Raji (cell line): Measurements from ENCODE around the gene BCAS1.

ENCODE experiments used
- POLR2A ChIP-seq: IDR thresholded peaks from 2 replicates; pipeline ENCODE4 v1.6.1; 2011; ENCODE audit warnings: low read depth, low read length, control low read depth; ENCODE audit not compliant: insufficient read depth

The BCAS1 gene

DNA sequence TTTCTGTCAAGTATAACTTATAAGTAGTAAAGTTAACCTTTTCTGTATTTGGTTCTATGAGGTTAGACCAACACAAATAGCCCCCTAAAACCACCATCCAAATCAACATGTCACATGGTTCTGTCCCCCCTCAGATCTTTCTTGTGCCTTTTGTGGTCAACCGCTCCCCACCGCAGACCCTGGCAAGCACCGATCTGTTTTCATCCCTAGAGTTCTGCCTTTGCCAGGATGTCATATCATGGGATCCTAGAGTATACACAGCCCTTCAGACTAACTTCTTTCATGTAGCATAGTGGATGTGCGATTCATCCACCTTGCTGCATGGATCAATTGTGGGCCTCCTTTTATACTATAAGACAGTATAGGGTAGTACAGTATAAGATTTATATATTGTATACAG lies 124.3 kb downstream of the BCAS1 start:
- TF ChIP-seq POLR2A, result no peak

DNA sequence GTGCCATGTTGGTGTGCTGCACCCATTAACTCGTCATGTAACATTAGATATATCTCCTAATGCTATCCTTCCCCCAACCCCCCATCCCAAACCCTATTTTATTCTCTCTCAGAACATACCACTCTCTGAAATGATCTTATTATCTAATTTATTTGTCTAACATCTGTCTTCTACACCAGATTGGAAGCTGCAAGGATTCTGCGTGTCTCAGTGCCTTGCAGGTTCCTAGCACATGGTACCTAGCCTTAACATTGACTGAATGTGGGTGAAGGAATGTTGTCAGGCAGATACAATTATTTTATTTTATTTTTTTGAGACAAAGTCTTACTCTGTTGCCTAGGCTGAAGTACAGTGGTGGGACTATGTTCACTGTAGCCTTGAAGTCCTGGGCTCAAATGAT lies 124.9 kb downstream of the BCAS1 start:
- no peak for TF ChIP-seq POLR2A

DNA sequence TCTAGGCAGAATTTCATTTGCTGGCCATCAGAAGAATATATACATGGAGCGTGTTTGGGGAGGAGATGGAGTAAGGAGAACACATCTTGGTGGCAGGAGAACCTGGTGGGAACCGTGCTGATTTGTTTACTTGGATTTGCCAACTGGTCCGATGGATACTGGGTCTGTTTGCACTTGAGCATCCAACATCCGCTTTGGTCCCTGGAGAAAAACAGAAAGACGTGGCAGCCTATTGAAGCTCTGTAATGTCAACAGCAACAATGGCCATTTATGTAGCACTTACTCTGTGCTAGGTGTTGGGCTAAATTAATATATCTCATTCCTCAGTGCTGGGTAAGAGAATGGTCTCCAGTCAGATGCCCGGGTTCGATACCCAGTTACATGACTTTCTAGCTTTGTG lies 125.6 kb downstream of the BCAS1 start:
- TF ChIP-seq POLR2A, result no peak

DNA sequence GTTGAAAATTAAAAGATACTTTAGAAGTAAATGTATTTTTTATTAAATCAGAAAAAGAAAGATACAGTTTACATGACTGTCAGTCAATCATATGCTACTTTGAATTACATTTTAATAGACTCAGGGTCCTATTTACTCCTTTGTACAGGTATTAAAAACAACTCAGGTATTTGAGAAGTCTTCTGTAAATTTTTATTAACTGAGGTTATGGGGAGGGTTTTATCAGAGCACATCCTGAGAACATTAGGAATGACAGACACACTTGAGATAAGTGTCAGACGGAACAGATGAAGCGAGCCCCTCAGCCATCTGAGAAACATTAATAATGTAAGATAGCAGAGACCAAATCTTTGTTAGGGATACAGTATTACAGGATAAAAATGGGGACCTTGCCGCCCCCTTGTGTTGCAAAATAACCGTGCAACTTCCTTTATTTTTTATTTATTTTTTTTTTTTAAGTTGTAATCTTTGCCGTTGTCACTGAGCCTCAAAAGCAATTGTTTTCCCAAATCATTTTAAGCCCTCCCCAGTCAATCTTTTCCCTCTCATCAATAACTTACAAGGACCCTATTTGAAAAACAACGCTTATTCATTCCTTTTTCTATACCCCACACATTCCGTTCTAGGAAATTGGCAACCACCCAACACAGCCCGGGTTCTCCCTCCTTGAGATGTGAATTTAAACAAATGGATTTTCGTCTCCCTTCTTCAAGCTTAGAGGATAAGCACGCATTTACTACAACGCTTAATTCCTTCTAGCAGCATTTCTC lies 126.7 kb downstream of the BCAS1 start:
- TF ChIP-seq POLR2A, result no peak

DNA sequence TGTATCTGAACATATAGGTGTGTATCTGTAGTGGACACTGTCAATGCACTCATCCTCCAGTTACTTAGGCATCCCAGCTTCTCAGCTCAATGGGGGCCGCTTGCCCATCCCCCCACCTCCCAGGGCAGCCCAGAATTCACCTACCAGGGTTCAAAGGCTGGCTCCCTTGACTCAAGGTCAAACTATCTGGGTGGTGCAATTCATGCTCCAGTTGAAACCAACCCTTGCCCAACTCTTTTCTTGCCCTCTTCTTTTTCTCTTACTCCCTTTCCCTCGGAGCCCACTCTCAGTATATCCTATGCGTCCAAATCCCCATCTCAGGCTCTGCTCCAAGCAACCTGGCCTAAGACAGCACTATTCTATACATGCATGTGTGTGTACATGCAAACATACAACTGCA lies 127.4 kb downstream of the BCAS1 start:
- TF ChIP-seq POLR2A, result no peak

DNA sequence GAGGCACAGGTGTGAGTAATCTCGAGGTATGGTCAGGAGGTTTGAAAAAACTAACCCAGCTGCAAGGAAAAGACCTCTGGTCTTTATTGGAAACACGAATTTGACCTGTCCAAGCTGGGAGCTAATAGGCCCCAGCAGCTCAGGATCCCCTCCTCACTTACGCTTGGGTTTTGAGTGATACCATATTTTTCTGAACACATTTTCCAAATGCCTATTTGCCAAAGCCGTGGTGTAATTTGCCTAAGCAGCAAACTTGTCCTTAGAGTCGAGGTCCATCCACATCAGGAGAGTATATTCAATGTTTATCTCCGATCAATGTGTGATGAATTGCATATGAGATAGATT lies 128.0 kb downstream of the BCAS1 start:
- TF ChIP-seq POLR2A, result no peak

DNA sequence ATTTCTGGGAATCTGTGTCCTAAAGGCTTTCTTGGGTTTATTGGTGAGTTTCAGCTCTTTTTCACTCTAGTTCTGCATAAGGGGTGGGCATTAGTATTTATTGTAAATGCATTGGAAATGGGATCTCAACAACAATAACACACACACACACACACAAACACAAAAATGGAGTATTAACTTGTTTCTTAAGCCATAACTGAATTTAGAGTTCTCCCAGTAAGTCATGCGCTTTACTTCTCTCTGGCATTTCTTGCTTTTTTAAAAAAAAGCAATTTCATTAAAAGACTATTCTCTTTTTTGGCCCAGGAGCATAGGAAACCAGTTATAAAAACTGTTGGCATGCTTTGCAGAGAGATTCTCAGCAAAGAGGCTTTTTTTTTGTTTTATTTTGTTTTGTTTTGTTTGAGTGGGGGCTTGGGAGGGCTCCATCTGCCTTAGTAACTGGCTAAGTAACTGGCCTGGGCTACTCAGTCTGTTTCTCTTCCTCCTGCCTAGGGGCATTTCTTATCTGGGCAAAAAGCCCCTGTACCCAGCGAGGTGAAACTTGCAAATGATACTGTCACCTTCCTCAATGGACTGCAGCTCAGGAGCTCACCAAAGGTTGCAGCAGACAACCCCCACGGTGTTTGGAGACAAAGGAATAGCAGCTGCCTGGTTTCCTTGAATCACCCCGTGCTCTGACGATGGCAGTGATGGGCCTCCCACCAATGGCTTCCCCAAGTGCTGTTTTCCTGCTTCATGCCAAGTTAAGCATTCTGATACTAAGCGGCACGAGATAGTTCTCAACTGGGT lies 128.5 kb downstream of the BCAS1 start:
- TF ChIP-seq POLR2A, result no peak

DNA sequence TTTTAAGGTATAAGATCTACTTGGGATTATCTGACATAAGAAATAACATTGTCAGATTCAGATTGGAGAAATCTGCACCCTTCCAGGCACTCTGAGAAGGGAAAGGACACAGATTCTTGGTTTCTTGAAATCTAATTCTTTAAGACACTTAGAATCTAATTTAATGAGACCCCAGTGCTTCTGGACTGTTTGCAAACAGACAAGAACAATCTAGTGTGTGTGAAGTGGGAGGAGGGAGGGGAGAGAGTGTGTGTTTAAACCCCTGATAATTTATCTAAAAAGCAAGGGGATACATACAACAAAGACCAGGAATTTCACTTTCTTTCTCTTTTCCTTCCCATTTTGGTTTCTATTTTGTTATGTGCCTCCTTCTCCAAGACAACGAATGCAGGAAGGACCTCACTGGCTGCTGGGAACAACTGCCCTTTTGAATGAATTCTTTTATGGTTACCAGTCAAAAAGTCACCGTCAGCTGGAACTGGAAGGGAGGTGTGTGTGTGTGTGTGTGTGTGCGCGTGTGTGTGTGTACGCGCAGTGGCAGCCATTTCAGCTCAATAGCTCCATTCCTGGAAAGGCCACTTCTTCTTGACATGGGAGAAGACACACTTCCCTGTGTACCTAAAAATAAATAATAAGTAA lies 129.4 kb downstream of the BCAS1 start:
- TF ChIP-seq POLR2A, result no peak

DNA sequence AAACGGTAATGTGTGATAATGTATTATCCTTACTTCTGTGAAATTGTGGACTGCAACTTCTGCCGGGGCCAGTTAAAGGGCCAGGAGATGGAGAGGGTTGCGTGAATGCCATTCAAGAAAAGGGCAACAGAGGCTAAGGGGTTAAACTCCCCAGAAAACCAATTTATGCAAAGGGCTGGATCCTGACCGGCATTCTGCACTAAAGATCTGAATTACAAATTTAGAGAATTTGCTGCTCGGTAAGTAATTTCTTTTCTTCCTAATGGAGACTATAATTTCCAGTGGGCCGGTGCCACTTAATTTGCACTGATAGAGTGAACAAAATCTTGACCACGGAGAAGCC lies 130.1 kb downstream of the BCAS1 start:
- TF ChIP-seq POLR2A, result no peak

DNA sequence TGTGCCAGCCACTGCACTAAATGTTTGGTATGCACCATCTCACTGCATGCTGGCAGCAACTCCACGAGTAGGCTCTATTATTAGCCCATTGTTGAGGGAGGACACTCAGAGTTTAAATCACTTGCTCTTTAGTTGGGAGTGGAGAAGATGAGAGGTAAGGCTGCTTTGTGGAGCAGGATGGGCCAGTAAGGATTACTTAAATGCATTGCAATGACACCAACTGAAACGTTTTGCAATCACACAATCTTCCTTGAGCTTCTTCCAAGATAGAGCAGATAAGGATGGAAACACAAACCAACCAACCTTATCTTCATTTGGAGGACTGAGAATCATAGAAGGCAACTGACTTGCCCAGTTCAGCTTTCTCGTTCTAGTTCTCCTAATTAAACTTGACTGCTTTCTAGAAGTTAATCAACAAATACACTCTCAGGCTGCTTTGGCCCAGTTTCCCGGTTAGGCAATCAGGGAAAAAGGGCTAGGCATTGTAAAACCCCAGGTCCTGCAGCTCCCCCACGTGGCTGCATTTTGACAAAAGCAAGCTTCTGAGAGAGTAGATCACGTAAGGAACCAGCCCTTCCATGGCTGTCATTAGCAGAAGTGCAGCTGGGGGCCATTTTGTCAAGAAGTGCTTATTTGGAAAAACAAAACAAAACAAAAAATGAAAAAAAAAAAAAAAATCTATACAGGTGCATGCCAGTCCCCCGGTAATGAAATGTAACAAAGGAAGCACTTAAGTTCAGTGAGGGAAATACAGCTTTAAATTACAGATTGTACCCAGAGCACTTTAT lies 130.6 kb downstream of the BCAS1 start:
- TF ChIP-seq POLR2A, result no peak

DNA sequence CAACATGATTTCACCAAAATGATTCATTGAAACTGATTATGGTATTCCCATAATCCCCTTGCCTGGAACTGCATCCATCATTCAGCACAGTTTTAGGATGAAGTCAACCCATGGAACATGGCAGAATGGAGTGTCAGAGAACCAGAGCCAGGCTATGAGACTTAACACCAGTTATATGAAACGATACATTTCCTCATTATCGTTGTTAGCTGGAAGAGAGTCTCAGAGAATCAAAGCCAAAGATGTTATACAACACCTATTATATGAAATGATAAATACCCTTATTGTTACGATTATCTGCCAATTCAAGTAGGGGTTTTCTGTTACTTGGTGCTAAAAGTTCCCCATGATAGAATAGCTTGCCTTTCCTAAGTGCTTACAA lies 131.2 kb downstream of the BCAS1 start:
- no peak for TF ChIP-seq POLR2A

DNA sequence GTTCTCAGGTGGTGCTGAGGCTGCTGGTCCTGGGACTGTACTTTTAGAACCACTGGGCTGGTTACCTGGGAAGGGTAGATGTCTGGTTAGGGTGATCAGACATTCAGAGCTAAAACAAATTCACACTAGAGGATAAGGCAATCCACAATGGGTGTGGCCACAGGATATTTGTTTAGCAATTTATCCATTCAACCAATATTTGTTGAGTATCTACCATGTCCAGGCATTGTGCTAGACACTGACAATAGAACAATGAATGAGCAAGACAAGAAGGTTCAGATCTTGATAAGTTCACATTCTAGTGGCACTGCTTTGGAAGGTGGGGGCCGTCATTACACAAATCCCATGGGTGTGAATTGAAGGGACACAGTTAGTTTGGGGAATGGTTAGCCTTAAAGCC lies 131.7 kb downstream of the BCAS1 start:
- TF ChIP-seq POLR2A, result no peak

DNA sequence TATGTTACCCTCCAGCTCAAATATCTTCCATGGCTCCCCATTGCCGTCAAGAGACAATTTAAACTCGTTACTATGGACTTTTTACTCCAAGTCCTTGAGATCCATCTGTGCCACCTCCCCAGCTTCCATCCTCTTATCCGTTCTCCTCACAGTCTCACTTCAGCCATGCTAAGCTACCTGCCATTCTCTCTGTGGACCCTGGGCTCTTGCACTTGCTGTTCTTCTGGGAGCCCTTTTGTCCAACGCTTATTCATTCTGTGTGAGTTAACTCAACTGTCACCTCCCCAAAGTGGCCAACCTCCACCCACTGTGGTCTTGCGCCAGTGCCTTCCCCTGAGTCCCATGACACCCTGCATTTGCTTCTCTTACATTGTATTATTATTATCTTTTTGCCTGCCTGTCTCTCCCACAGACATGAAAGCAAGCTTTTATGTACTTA lies 132.4 kb downstream of the BCAS1 start:
- TF ChIP-seq POLR2A, result no peak

DNA sequence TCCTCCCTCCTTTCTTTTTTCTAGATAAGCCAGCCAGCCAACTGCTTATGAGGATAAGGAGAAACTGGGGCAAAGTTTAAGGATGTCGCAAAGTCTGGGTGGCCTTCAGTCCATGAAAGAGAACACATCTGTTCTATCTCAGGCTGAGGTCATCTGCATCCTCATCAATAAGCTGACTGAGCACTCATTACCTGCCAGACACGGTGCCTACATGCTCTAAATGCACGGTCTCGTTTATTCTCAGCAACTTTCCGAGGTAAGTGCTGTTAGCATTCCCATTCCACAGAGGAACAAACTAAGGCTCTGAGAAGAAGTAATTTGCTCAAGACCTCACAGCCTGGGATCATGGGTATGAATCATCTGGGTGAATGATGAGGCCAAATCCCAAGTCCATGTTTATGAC lies 133.1 kb downstream of the BCAS1 start:
- TF ChIP-seq POLR2A, result no peak

DNA sequence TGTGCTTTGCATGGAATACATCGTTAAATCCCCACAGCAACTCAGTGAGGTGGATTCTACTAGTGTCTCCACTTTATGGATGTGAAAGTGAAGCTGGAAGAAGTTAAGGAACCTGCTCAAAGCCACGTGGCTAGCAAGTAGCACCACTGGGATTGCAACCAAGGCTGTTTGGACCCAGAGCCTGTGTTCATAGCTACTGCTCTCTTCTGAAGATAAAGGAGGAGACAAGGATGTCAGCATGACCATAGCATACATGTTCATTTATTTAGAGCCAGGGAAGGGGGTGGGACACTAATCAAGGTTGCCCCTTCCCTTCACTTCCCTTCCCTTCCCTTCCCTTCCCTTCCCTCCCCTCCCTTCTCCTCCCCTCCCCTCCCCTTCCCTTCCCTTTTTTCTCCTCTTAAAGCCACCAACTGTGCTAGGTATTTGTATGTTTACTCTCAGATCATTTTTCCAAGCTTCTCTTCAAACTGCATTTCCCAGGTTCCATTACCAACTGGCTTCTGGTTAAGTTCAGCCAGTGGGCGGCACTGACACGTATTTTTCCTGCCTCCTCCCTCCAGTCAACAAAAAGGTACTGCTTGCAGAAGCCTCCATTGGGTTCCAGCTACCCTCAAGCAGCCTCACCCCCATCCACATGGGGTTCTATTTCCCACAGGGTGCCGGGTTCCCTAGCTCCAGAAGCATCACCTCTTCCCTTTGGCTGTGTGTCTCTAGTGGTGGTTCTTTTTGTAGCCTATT lies 134.9 kb downstream of the BCAS1 start:
- TF ChIP-seq POLR2A, result peak; percentile 29; the same call in 1 of the 2 replicates
